Activated CD4-positive, alpha-beta T cell treated with anti-CD3 and anti-CD28 coated beads, Interleukin-2, amount 10 ng/mL, durations not matched to agents 24 days and 14 days (primary cell): ENCODE data around the gene MTA2. TPM values are rescaled to one million over a fixed set of nuclear protein-coding genes. Genes with fewer than 3 reads are reported as not detected.

ENCODE experiments used
- DNase-seq: peaks from one replicate; pipeline ENCODE4 v3.0.0; 2022
- H3K27ac Mint-ChIP-seq: one replicate; pipeline ENCODE4 v1.8.0; 2022; ENCODE audit warnings: mild to moderate bottlenecking, mixed read lengths
- H3K27me3 Mint-ChIP-seq: one replicate; pipeline ENCODE4 v1.8.0; 2022; ENCODE audit warnings: mixed read lengths
- H3K36me3 Mint-ChIP-seq: one replicate; pipeline ENCODE4 v1.8.0; 2022; ENCODE audit warnings: low read depth, mild to moderate bottlenecking, mixed read lengths
- H3K4me1 Mint-ChIP-seq: one replicate; pipeline ENCODE4 v1.8.0; 2021; ENCODE audit warnings: mixed read lengths
- H3K4me3 Mint-ChIP-seq: one replicate; pipeline ENCODE4 v1.8.0; 2022; ENCODE audit warnings: mild to moderate bottlenecking, moderate library complexity, mixed read lengths
- H3K9me3 Mint-ChIP-seq: one replicate; pipeline ENCODE4 v1.8.0; 2021; ENCODE audit warnings: mixed read lengths
- intact Hi-C: fragments of 100-400 bp; cut with micrococcal nuclease; formaldehyde crosslinking; loops from one replicate; pipeline ENCODE4 v1.15.1; 2023
- total RNA-seq: library from RNA; stranded (reverse); gene quantifications from 2 replicates; pipeline ENCODE4 v1.2.3, GENCODE V29; 2022

MTA2 gene
- total RNA-seq, 1 donor from 2014 or later = 219 TPM

- no peak for DNase-seq
- Mint-ChIP-seq H3K4me3 (peak overlapping the region; percentile 12), H3K4me1 (peaks cover 34% of the 10 kb centered on the region), H3K27ac (no peak overlapping the region), H3K27me3 (no peaks in the 10 kb centered on the region), H3K9me3 (no peaks in the 10 kb centered on the region), H3K36me3 (peaks cover 51% of the 10 kb centered on the region)
- intact Hi-C loops = loop anchor here (10.0 kb wide), 1 partner anchor 1636 kb away; the partner anchor contains the start of genes FKBP2 and PPP1R14B
These were observed 7.1 kb upstream of the MTA2 start for GRCh38 chr11:62608776-62609175.

GRCh38 chr11:62607714-62608113, 6.0 kb upstream of the MTA2 start:
- Mint-ChIP-seq H3K36me3 (peaks cover 60% of the 10 kb centered on the region), H3K4me1 (peaks cover 42% of the 10 kb centered on the region), H3K9me3 (no peaks in the 10 kb centered on the region)

DNA sequence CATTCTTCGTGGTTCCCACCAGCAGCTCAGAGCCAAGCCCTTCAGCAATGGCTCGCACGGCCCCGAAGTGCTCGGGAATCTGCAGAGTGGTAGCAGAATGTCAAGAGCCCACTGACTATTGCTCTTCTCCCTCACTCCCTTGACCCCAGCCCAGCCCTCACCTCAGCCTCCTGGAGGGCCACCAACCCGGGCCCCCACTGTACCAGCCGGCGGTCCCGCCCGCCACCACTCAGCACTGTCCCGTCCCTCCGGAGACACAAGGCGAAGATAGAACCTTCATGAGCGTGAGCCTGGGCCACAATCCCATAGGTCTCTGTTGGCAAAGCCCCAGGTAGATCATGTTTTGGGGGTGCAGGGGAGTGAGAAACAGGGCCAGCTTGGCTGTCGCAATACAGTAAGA, 4.2 kb upstream of the MTA2 start:
- Mint-ChIP-seq H3K27me3 (no peaks in the 10 kb centered on the region), H3K36me3 (peaks cover 62% of the 10 kb centered on the region), H3K4me3 (no peak overlapping the region), H3K4me1 (peaks cover 40% of the 10 kb centered on the region), H3K27ac (no peak overlapping the region), H3K9me3 (no peaks in the 10 kb centered on the region)
- intact Hi-C loops = loop anchor here (10.0 kb wide), 1 partner anchor 1639 kb away; the partner anchor contains the start of genes FKBP2 and PPP1R14B
- DNase-seq = no peak

More at GRCh38 chr11:62607714-62608113, 6.0 kb upstream of the MTA2 start:
- Mint-ChIP-seq H3K27ac (peak overlapping the region; percentile 53), H3K27me3 (no peaks in the 10 kb centered on the region), H3K4me3 (no peak overlapping the region)
- intact Hi-C loops = loop anchor here (10.0 kb wide), 1 partner anchor 1637 kb away; the partner anchor contains the start of genes FKBP2 and PPP1R14B
- DNase-seq = no peak

DNA sequence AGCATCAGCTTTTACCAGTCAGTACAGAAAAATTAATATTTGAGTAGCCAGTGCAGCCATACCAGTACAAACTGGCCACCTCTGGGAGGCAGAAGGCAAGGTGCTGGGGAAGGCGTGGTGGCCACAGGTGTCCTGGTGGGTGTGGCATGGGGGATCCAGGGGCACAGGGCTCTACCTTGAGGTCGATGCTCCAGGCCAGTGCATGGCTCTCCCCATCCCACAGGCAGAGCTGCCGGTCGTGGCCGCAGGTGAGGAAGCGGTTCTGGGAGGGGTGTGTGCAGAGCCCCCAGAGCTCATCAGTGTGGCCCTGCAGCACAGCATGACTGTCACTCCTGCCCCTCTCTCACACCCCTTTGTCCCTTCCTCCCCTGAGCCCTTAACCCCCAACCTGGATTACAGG, 3.8 kb upstream of the MTA2 start:
- intact Hi-C loops = loop anchor here (10.0 kb wide), 1 partner anchor 1639 kb away; the partner anchor contains the start of genes FKBP2 and PPP1R14B
- peaks cover 64% of the 10 kb centered on the region for H3K36me3 Mint-ChIP-seq
- peaks cover 37% of the 10 kb centered on the region for H3K4me1 Mint-ChIP-seq

GRCh38 chr11:62604460-62605120, 2.9 kb upstream of the MTA2 start:
- intact Hi-C loops = loop anchor here (10.0 kb wide), 1 partner anchor 1640 kb away; the partner anchor contains the start of genes FKBP2 and PPP1R14B
- Mint-ChIP-seq H3K4me3 (no peak overlapping the region), H3K9me3 (no peaks in the 10 kb centered on the region), H3K27me3 (no peaks in the 10 kb centered on the region), H3K4me1 (peaks cover 37% of the 10 kb centered on the region), H3K27ac (no peak overlapping the region), H3K36me3 (peaks cover 66% of the 10 kb centered on the region)
- DNase-seq = no peak

More for the DNA sequence above, 3.8 kb upstream of the MTA2 start:
- Mint-ChIP-seq H3K4me3 (no peak overlapping the region), H3K9me3 (no peaks in the 10 kb centered on the region), H3K27me3 (no peaks in the 10 kb centered on the region), H3K27ac (no peak overlapping the region)
- DNase-seq = no peak

DNA sequence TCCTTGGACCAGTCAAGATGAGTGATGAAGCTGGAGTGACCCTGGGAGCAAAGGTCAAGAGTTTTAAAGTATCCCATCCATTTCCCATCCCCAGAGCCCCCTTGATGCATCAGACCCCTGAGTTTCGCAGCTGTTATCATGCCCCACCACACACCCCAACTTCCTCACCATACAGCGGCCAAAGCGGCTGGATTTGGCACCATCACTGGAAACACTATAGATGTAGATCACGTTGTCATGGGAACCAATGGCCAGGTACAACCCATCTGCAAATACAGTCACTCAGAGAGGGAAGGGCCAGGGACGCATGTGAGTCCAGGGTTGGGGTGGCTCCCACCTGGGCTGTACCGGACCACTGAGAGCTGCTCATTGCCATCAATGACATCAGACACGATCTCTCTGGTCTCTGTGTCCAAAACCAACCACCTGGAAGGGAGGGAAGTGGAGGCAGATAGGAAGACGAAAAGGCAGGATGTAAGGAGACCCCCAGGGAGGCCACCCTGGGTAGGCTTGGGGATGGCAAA, 2.2 kb upstream of the MTA2 start:
- intact Hi-C loops = loop anchor here (10.0 kb wide), 1 partner anchor 1641 kb away; the partner anchor contains the start of genes FKBP2 and PPP1R14B
- H3K27me3 Mint-ChIP-seq = no peaks in the 10 kb centered on the region
- DNase-seq = no peak
- peak overlapping the region; percentile 23 for H3K27ac Mint-ChIP-seq
- H3K4me3 Mint-ChIP-seq = peak overlapping the region; percentile 66
- no peaks in the 10 kb centered on the region for H3K9me3 Mint-ChIP-seq
- peaks cover 67% of the 10 kb centered on the region for H3K36me3 Mint-ChIP-seq
- peaks cover 39% of the 10 kb centered on the region for H3K4me1 Mint-ChIP-seq

DNA sequence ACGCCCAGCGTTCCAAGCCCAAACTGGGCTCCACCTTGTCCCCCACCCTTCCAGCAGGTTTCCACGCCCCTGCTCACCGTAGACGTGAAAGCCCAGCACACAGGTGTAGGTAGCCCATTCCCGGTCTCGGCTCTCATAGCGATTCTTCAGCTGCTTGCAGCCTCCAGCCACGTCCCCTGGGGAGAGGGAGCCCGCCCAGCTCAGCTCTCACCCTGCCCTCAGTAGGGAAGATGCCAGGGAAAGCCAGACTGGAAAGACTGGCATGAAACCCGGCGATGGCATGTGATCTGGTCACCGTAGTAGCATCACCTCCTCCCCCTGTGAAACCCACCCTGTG, 1.4 kb upstream of the MTA2 start:
- peaks cover 70% of the 10 kb centered on the region for H3K36me3 Mint-ChIP-seq
- intact Hi-C loops = loop anchor here (10.0 kb wide), 1 partner anchor 1642 kb away; the partner anchor contains the start of genes FKBP2 and PPP1R14B
- H3K9me3 Mint-ChIP-seq = no peaks in the 10 kb centered on the region
- H3K27me3 Mint-ChIP-seq = no peaks in the 10 kb centered on the region
- peaks cover 44% of the 10 kb centered on the region for H3K4me1 Mint-ChIP-seq
- H3K4me3 Mint-ChIP-seq = peak overlapping the region; percentile 66
- no peak for DNase-seq
- H3K27ac Mint-ChIP-seq = peak overlapping the region; percentile 71

DNA sequence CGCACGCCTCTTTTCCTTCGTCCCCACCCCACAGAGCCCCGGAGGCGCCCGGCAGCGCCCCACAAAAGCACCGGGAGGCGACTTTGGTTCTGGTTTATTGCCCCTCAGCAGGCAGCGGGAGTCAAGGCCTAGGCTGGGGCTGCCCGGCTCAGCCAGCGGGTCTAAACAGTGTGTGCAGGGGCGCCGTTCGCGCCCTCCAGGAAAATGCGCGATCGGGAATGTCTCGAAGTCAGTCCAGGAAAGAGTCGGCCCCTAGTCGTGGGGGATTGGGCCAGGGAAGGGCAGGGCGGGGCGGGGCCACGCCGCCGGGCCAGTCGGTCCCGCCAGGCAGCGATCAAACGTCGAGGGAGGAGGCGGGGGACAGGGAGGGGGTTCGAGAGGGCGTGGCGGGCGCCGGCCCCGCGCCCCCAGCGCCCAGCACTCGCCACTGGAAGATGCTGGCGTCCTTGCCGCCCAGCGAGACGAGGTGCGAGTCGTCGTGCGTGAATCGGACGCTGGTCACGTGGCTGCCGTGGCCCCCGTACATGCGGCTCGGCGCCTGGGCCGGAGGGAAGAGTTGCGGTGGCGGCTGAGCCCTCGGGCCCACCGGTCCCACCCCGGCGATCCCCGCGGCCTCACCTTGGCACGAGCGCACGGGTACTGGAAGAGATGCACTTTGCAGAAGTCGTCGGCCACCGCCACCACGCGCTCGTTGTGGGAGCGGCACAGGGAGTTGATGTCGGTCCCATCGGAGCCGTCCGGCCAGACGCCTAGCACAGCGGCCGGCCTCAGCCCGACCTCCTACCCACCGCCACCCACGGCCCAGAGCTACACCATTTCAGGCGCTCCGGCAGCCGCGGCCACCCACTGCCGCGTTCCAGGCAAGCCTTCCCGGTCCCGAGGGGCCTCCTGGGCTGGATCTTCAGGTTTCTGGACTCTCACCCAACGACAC, 741 bp upstream of the MTA2 start:
- no peak for DNase-seq
- H3K27ac Mint-ChIP-seq = peak overlapping the region; percentile 88
- no peaks in the 10 kb centered on the region for H3K27me3 Mint-ChIP-seq
- H3K36me3 Mint-ChIP-seq = peaks cover 70% of the 10 kb centered on the region
- intact Hi-C loops = loop anchor here (1.0 to 10.0 kb wide), 2 partner anchors 20 to 1642 kb away; partner anchors contain the start of genes FKBP2 and PPP1R14B
- H3K4me3 Mint-ChIP-seq = peak overlapping the region; percentile 95
- no peaks in the 10 kb centered on the region for H3K9me3 Mint-ChIP-seq
- H3K4me1 Mint-ChIP-seq = peaks cover 42% of the 10 kb centered on the region

- Mint-ChIP-seq H3K4me1 (peaks cover 44% of the 10 kb centered on the region), H3K36me3 (peaks cover 75% of the 10 kb centered on the region), H3K27ac (peak overlapping the region; percentile 88), H3K4me3 (peak overlapping the region; percentile 95), H3K9me3 (no peaks in the 10 kb centered on the region), H3K27me3 (no peaks in the 10 kb centered on the region)
- DNase-seq = peak; percentile 87
- intact Hi-C loops = loop anchor here (2.0 to 10.0 kb wide), 2 partner anchors 48 to 1644 kb away; partner anchors contain the start of genes FKBP2 and PPP1R14B
These were observed 618 bp downstream of the MTA2 start for GRCh38 chr11:62601122-62601371.

- Mint-ChIP-seq H3K4me1 (peaks cover 45% of the 10 kb centered on the region), H3K4me3 (peak overlapping the region; percentile 95), H3K27ac (peak overlapping the region; percentile 88), H3K27me3 (no peaks in the 10 kb centered on the region), H3K9me3 (no peaks in the 10 kb centered on the region), H3K36me3 (peaks cover 75% of the 10 kb centered on the region)
- DNase-seq = no peak
- intact Hi-C loops = loop anchor here (2.0 to 10.0 kb wide), 2 partner anchors 48 to 1644 kb away; partner anchors contain the start of genes FKBP2 and PPP1R14B
These were observed 1.1 kb downstream of the MTA2 start for GRCh38 chr11:62600367-62601121.

DNA sequence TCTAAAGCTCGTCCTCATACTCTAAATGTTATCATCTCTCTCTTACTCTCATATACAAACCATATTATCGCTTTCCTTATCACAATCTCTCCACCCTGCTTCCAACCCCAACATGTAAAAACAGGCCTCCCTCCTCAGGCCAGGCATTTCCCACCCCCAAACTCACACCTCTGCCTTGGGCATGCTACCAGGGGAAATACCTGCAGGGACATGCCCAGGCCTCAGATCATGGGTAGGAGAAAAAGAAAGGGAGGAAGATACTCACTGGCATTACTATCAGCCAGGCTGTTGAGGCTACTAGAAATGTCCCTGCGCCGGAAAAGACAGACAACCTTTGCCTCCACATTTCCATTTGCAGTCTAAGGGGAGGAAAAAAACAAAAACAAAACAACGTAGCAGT, 1.8 kb downstream of the MTA2 start:
- Mint-ChIP-seq H3K4me3 (peak overlapping the region; percentile 95), H3K27ac (peak overlapping the region; percentile 88), H3K4me1 (peaks cover 49% of the 10 kb centered on the region), H3K36me3 (peaks cover 77% of the 10 kb centered on the region), H3K9me3 (no peaks in the 10 kb centered on the region), H3K27me3 (no peaks in the 10 kb centered on the region)
- peak; percentile 72 for DNase-seq
- intact Hi-C loops = loop anchor here (1.0 to 10.0 kb wide), 8 partner anchors 9 to 1645 kb away; partner anchors contain the start of genes EML3, FKBP2, HNRNPUL2 and INTS5

- intact Hi-C loops = loop anchor here (1.0 to 10.0 kb wide), 6 partner anchors 8 to 282 kb away; partner anchors contain the start of genes EML3, HNRNPUL2, INTS5 and SLC3A2
- peak overlapping the region; percentile 95 for H3K4me3 Mint-ChIP-seq
- H3K27me3 Mint-ChIP-seq = no peaks in the 10 kb centered on the region
- peak overlapping the region; percentile 88 for H3K27ac Mint-ChIP-seq
- DNase-seq = peak; percentile 99
- no peaks in the 10 kb centered on the region for H3K9me3 Mint-ChIP-seq
- peaks cover 53% of the 10 kb centered on the region for H3K4me1 Mint-ChIP-seq
- H3K36me3 Mint-ChIP-seq = peaks cover 83% of the 10 kb centered on the region
These were observed 2.5 kb downstream of the MTA2 start for GRCh38 chr11:62599069-62599696.
